Endodermal cell (in vitro differentiated cells): ENCODE data around the gene LTF. TPM values are rescaled to one million over a fixed set of nuclear protein-coding genes. Genes with fewer than 3 reads are reported as not detected.
A peak's percentile ranks its signal among the peaks of the same experiment; 100 is the strongest.

ENCODE experiments used
- DNase-seq: peaks from one replicate; pipeline ENCODE4 v3.0.0-alpha.2; 2017
- H3K27ac ChIP-seq: 2 replicates; pipeline ENCODE4 v1.5.1; 2013; ENCODE audit warnings: mild to moderate bottlenecking, low read depth, low read length, moderate library complexity
- H3K27me3 ChIP-seq: 2 replicates; pipeline ENCODE4 v1.6.1; 2013; ENCODE audit warnings: mild to moderate bottlenecking, low read length, moderate library complexity; ENCODE audit not compliant: insufficient read depth, control insufficient read depth, poor library complexity, severe bottlenecking
- H3K36me3 ChIP-seq: 2 replicates; pipeline ENCODE4 v1.7.0; 2013; ENCODE audit warnings: mild to moderate bottlenecking, low read length, moderate library complexity; ENCODE audit not compliant: control insufficient read depth, insufficient read depth
- H3K4me1 ChIP-seq: one replicate; pipeline ENCODE4 v1.7.0; 2013; ENCODE audit warnings: low read length; ENCODE audit not compliant: control insufficient read depth, insufficient read depth
- H3K4me3 ChIP-seq: 2 replicates; pipeline ENCODE4 v1.5.1; 2013; ENCODE audit warnings: mild to moderate bottlenecking, low read length, moderate library complexity
- H3K9ac ChIP-seq: 2 replicates; pipeline ENCODE4 v1.6.1; 2013; ENCODE audit warnings: mild to moderate bottlenecking, low read length, moderate library complexity; ENCODE audit not compliant: poor library complexity, severe bottlenecking; ENCODE audit errors: extremely low read depth
- H3K9me3 ChIP-seq: 2 replicates; pipeline ENCODE4 v1.6.1; 2013; ENCODE audit warnings: mild to moderate bottlenecking, low read length, moderate library complexity; ENCODE audit not compliant: control insufficient read depth
- H3K27ac Mint-ChIP-seq: 2 replicates; pipeline ENCODE4 v1.8.0; 2020; ENCODE audit warnings: mixed read lengths
- H3K27me3 Mint-ChIP-seq: 2 replicates; pipeline ENCODE4 v1.8.0; 2021; ENCODE audit warnings: mild to moderate bottlenecking, mixed read lengths; ENCODE audit not compliant: insufficient read depth
- H3K36me3 Mint-ChIP-seq: 2 replicates; pipeline ENCODE4 v1.8.0; 2020; ENCODE audit warnings: low read depth, mixed read lengths
- H3K4me1 Mint-ChIP-seq: 2 replicates; pipeline ENCODE4 v1.8.0; 2020; ENCODE audit warnings: mixed read lengths
- H3K4me3 Mint-ChIP-seq: 2 replicates; pipeline ENCODE4 v1.8.0; 2020; ENCODE audit warnings: mild to moderate bottlenecking, moderate library complexity, mixed read lengths
- H3K9me3 Mint-ChIP-seq: 2 replicates; pipeline ENCODE4 v1.8.0; 2020; ENCODE audit warnings: mild to moderate bottlenecking, mixed read lengths
- CTCF ChIP-seq: fragments of 200-600 bp; sonication (generic); conservative IDR thresholded peaks from 2 replicates; pipeline ENCODE4 v1.5.0; 2021; ENCODE audit warnings: antibody characterized with exemption, mild to moderate bottlenecking
- WGBS, 2 experiments: methylation state at CpG; one replicate each; pipeline versions ENCODE4 v1.1.5 to v1.1.7; 2013; ENCODE audit warnings: missing lambda C conversion rate in 2 of 2, mixed read lengths in 1 of 2; ENCODE audit not compliant: insufficient coverage in 1 of 2, insufficient read length in 1 of 2; 5-methylcytosine and 5-hydroxymethylcytosine counted together
- total RNA-seq, 2 donors: library from RNA; stranded (reverse); fragmentation: NEBNext Ultra II Directional in 1 of 2; extraction: Animal tissue kit (Norgen Biotek cat#: 25700) in 1 of 2; gene quantifications; 2 replicates in 1 of 2; 3 replicates in 1 of 2; pipeline ENCODE4 v1.2.1, GENCODE V29; 2021

Gene LTF
- total RNA-seq, 2 donors from 2014 or later: 0.24 to 0.31 TPM

- DNase-seq: peak; percentile 10
- Histone ChIP-seq H3K27ac (no peak overlapping the region), H3K4me3 (no peak overlapping the region), H3K9ac (no peak overlapping the region), H3K4me1 (no peaks in the 10 kb centered on the region), H3K36me3 (no peaks in the 10 kb centered on the region), H3K27me3 (no peaks in the 10 kb centered on the region), H3K9me3 (no peaks in the 10 kb centered on the region)
- Mint-ChIP-seq H3K4me1 (no peaks in the 10 kb centered on the region), H3K27me3 (peaks cover 49% of the 10 kb centered on the region), H3K27ac (no peak overlapping the region), H3K4me3 (no peak overlapping the region), H3K36me3 (no peaks in the 10 kb centered on the region), H3K9me3 (no peaks in the 10 kb centered on the region)
- TF ChIP-seq CTCF: no peak
- WGBS, 2 experiments: 95 to 100% methylated on average over 1 of the region's 1 CpG
These were observed 2.2 kb upstream of the LTF start for GRCh38 chr3:46466871-46467403.

GRCh38 chr3:46466273-46466672 lies 1.6 kb upstream of the LTF start:
- no peak for TF ChIP-seq CTCF
- Mint-ChIP-seq H3K4me1 (no peaks in the 10 kb centered on the region), H3K27ac (no peak overlapping the region), H3K4me3 (no peak overlapping the region), H3K27me3 (peaks cover 49% of the 10 kb centered on the region), H3K36me3 (no peaks in the 10 kb centered on the region), H3K9me3 (peaks cover 1% of the 10 kb centered on the region)
- no peak overlapping the region for H3K4me3 ChIP-seq
- DNase-seq: peak; percentile 12
- peaks cover 1% of the 10 kb centered on the region for H3K9me3 ChIP-seq
- H3K36me3 ChIP-seq: no peaks in the 10 kb centered on the region
- H3K27me3 ChIP-seq: no peaks in the 10 kb centered on the region
- H3K27ac ChIP-seq: no peak overlapping the region
- H3K9ac ChIP-seq: no peak overlapping the region
- no peaks in the 10 kb centered on the region for H3K4me1 ChIP-seq

GRCh38 chr3:46465196-46465520 lies 453 bp upstream of the LTF start:
- Mint-ChIP-seq H3K4me3 (peak overlapping the region; percentile 45), H3K4me1 (no peaks in the 10 kb centered on the region), H3K9me3 (peaks cover 8% of the 10 kb centered on the region), H3K36me3 (no peaks in the 10 kb centered on the region), H3K27me3 (peaks cover 52% of the 10 kb centered on the region), H3K27ac (no peak overlapping the region)
- no peaks in the 10 kb centered on the region for H3K36me3 ChIP-seq
- H3K27ac ChIP-seq: no peak overlapping the region
- no peak overlapping the region for H3K9ac ChIP-seq
- no peaks in the 10 kb centered on the region for H3K4me1 ChIP-seq
- no peaks in the 10 kb centered on the region for H3K27me3 ChIP-seq
- DNase-seq: no peak
- TF ChIP-seq CTCF: no peak
- peaks cover 9% of the 10 kb centered on the region for H3K9me3 ChIP-seq
- no peak overlapping the region for H3K4me3 ChIP-seq
- 85% methylated on average over 2 of the region's 2 CpGs; no CpG with 5 or more reads in 1 of the 2 experiments for WGBS, 2 experiments
